Neural progenitor cell (in vitro differentiated cells): ENCODE measurements around the gene CRIM1. TPM values are rescaled to one million over a fixed set of nuclear protein-coding genes. Genes with fewer than 3 reads are reported as not detected.

ENCODE experiments used
- DNase-seq: peaks from one replicate; pipeline ENCODE4 v3.0.0-alpha.2; 2016; ENCODE audit warnings: low spot score
- H2AFZ ChIP-seq: fragments of 200-600 bp; sonication (generic); replicated peaks from 2 replicates; pipeline ENCODE4 v1.6.1; 2016; ENCODE audit warnings: antibody characterized with exemption
- H3F3A ChIP-seq: fragments of 200-600 bp; sonication (generic); 2 replicates; pipeline ENCODE4 v1.6.1; 2016; ENCODE audit warnings: antibody characterized with exemption, low read depth
- H3K27ac ChIP-seq: fragments of 200-600 bp; sonication (generic); 2 replicates; pipeline ENCODE4 v1.5.1; 2016; ENCODE audit warnings: mild to moderate bottlenecking
- H3K27me3 ChIP-seq: fragments of 200-600 bp; sonication (generic); 2 replicates; pipeline ENCODE4 v1.6.1; 2016; ENCODE audit warnings: mild to moderate bottlenecking, moderate library complexity
- H3K36me3 ChIP-seq: fragments of 200-600 bp; sonication (generic); 2 replicates; pipeline ENCODE4 v1.5.1; 2016
- H3K4me1 ChIP-seq: fragments of 200-600 bp; sonication (generic); 2 replicates; pipeline ENCODE4 v1.6.1; 2016; ENCODE audit warnings: mixed run types
- H3K4me2 ChIP-seq: fragments of 200-600 bp; sonication (generic); 2 replicates; pipeline ENCODE4 v1.6.1; 2016
- H3K4me3 ChIP-seq: fragments of 200-600 bp; sonication (generic); 2 replicates; pipeline ENCODE4 v1.5.1; 2016
- H3K79me2 ChIP-seq: fragments of 200-600 bp; sonication (generic); 2 replicates; pipeline ENCODE4 v1.6.1; 2016; ENCODE audit warnings: low read depth
- H3K9ac ChIP-seq: fragments of 200-600 bp; sonication (generic); 2 replicates; pipeline ENCODE4 v1.6.1; 2016
- H3K9me3 ChIP-seq: fragments of 200-600 bp; sonication (generic); 2 replicates; pipeline ENCODE4 v1.5.1; 2016; ENCODE audit warnings: low read depth
- H4K20me1 ChIP-seq: fragments of 200-600 bp; sonication (generic); 2 replicates; pipeline ENCODE4 v1.6.1; 2016; ENCODE audit warnings: low read depth
- H3K27ac Mint-ChIP-seq: 3 replicates; pipeline ENCODE4 v1.8.0; 2021; ENCODE audit warnings: mixed read lengths
- H3K27me3 Mint-ChIP-seq: 2 replicates; pipeline ENCODE4 v1.8.0; 2022; ENCODE audit warnings: low read depth, mild to moderate bottlenecking, inconsistent platforms, moderate library complexity, mixed read lengths; ENCODE audit not compliant: insufficient read depth
- H3K36me3 Mint-ChIP-seq: 3 replicates; pipeline ENCODE4 v1.8.0; 2021; ENCODE audit warnings: mixed read lengths
- H3K4me1 Mint-ChIP-seq: 3 replicates; pipeline ENCODE4 v1.8.0; 2021; ENCODE audit warnings: mixed read lengths
- H3K4me3 Mint-ChIP-seq: 3 replicates; pipeline ENCODE4 v1.8.0; 2021; ENCODE audit warnings: mild to moderate bottlenecking, moderate library complexity, mixed read lengths
- H3K9me3 Mint-ChIP-seq: 3 replicates; pipeline ENCODE4 v1.8.0; 2020; ENCODE audit warnings: mixed read lengths
- EZH2 ChIP-seq: fragments of 200-600 bp; sonication (generic); IDR thresholded peaks from 2 replicates; pipeline ENCODE4 v1.6.1; 2017; ENCODE audit warnings: antibody characterized with exemption, mild to moderate bottlenecking, moderate library complexity
- EZH2phosphoT487 ChIP-seq: fragments of 200-600 bp; sonication (generic); IDR thresholded peaks from 2 replicates; pipeline ENCODE4 v1.6.1; 2017; ENCODE audit warnings: antibody characterized with exemption
- total RNA-seq: library from RNA; depleted of rRNA; stranded (reverse); fragments of >200 nt; gene quantifications from 2 replicates; pipeline ENCODE4 v1.2.3, GENCODE V29; 2015; ENCODE audit warnings: low replicate concordance
- TF ChIP-seq, protein P1 (sequence below): fragments of 200-600 bp; sonication (generic); IDR thresholded peaks from 2 replicates; pipeline ENCODE4 v1.5.1; 2017; ENCODE audit warnings: antibody characterized with exemption, mild to moderate bottlenecking

Gene CRIM1
- total RNA-seq, 1 donor from 2014 or later: 4.9 TPM

DNA sequence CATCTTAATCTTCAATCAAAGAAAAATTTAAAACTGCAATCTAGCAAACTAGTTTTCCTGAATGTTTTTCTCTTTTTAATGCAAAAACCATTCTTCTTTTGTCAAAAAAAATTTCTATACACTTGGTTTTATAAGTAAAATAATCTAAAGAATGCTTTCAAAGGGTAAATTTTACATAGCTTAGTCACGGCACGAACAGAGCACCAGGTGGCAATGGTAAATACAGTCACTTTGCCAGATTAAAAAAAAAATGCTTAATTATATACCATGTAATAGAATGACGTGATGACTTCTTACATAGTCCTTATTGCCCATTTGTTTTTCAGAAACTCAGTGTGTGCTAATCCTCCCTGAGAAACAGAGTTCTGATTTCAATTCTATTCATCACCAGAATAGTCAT lies 232.0 kb downstream of the CRIM1 start:
- H3K9me3 ChIP-seq: no peaks in the 10 kb centered on the region
- no peak overlapping the region for H3K27ac Mint-ChIP-seq

DNA sequence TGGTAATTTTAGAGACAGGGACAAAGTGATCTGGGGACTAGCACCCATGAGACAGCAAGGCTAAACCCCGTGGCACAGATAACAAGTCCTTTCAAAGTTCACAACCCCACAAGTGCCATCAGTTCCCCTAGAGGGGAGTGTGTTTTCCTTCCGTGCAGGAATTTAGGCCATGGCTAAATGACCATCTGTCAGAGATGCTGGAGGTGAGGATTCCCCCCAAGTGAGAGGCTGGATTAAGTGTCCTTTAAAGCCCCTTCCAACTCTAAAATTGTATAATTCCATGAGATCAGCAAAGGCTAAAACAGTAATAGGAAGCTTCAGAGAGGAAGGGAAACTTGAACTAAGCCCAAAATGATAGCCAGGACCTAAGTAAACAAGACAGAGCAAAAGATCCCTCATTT lies 233.7 kb downstream of the CRIM1 start:
- Histone ChIP-seq H3K27me3 (no peaks in the 10 kb centered on the region), H3K9me3 (no peaks in the 10 kb centered on the region), H3K79me2 (peaks cover 27% of the 10 kb centered on the region), H4K20me1 (peaks cover 20% of the 10 kb centered on the region), H2AFZ (no peak overlapping the region), H3F3A (no peaks in the 10 kb centered on the region), H3K4me2 (no peak overlapping the region), H3K4me1 (no peaks in the 10 kb centered on the region), H3K36me3 (no peaks in the 10 kb centered on the region), H3K27ac (no peak overlapping the region), H3K4me3 (no peak overlapping the region), H3K9ac (no peak overlapping the region)
- H3K4me1 Mint-ChIP-seq: peaks cover 7% of the 10 kb centered on the region
- TF ChIP-seq EZH2phosphoT487 (no peak), EZH2 (no peak)
- TF ChIP-seq, protein P1, sequence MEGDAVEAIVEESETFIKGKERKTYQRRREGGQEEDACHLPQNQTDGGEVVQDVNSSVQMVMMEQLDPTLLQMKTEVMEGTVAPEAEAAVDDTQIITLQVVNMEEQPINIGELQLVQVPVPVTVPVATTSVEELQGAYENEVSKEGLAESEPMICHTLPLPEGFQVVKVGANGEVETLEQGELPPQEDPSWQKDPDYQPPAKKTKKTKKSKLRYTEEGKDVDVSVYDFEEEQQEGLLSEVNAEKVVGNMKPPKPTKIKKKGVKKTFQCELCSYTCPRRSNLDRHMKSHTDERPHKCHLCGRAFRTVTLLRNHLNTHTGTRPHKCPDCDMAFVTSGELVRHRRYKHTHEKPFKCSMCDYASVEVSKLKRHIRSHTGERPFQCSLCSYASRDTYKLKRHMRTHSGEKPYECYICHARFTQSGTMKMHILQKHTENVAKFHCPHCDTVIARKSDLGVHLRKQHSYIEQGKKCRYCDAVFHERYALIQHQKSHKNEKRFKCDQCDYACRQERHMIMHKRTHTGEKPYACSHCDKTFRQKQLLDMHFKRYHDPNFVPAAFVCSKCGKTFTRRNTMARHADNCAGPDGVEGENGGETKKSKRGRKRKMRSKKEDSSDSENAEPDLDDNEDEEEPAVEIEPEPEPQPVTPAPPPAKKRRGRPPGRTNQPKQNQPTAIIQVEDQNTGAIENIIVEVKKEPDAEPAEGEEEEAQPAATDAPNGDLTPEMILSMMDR: no peak
- no peaks in the 10 kb centered on the region for H3K9me3 Mint-ChIP-seq
- peaks cover 35% of the 10 kb centered on the region for H3K36me3 Mint-ChIP-seq
- DNase-seq: no peak
- no peaks in the 10 kb centered on the region for H3K27me3 Mint-ChIP-seq
- no peak overlapping the region for H3K4me3 Mint-ChIP-seq
- H3K27ac Mint-ChIP-seq: no peak overlapping the region

More for the DNA sequence above, 232.0 kb downstream of the CRIM1 start:
- Histone ChIP-seq H4K20me1 (peaks cover 20% of the 10 kb centered on the region), H3K27me3 (no peaks in the 10 kb centered on the region), H3K36me3 (peaks cover under 1% of the 10 kb centered on the region), H3K79me2 (peaks cover 17% of the 10 kb centered on the region), H2AFZ (no peak overlapping the region), H3K4me1 (no peaks in the 10 kb centered on the region), H3K4me3 (no peak overlapping the region), H3F3A (no peaks in the 10 kb centered on the region), H3K27ac (no peak overlapping the region), H3K9ac (no peak overlapping the region), H3K4me2 (no peak overlapping the region)
- H3K4me3 Mint-ChIP-seq: no peak overlapping the region
- peaks cover 41% of the 10 kb centered on the region for H3K36me3 Mint-ChIP-seq
- DNase-seq: no peak
- no peaks in the 10 kb centered on the region for H3K9me3 Mint-ChIP-seq
- TF ChIP-seq, protein P1: no peak
- TF ChIP-seq EZH2: no peak
- no peak for TF ChIP-seq EZH2phosphoT487
- peaks cover 8% of the 10 kb centered on the region for H3K4me1 Mint-ChIP-seq
- H3K27me3 Mint-ChIP-seq: no peaks in the 10 kb centered on the region

DNA sequence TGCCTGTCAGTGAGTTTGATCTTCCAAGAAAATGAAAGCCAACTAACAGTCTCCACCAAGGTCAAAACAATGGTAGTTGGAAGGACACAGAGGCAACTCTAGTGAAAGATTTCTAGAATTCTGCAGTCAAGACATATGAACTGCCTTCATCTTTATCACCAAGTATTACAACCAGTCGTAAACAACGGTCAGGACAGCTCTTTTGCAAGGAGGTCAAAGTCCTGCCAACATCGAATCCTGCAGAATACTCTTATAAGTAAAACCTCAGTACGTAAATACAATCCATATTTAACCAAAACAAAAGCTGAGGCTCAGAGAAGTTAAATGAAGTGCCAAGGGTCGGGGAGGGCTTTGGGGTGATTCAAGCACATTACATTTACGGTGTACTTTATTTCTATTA lies 239.3 kb downstream of the CRIM1 start:
- Histone ChIP-seq H3K27ac (no peak overlapping the region), H3K27me3 (peaks cover 8% of the 10 kb centered on the region), H3F3A (peaks cover 16% of the 10 kb centered on the region), H3K9ac (no peak overlapping the region), H3K4me2 (no peak overlapping the region), H3K79me2 (peaks cover 53% of the 10 kb centered on the region), H4K20me1 (peaks cover 30% of the 10 kb centered on the region), H3K36me3 (no peaks in the 10 kb centered on the region), H2AFZ (no peak overlapping the region), H3K9me3 (no peaks in the 10 kb centered on the region), H3K4me3 (no peak overlapping the region), H3K4me1 (peaks cover 11% of the 10 kb centered on the region)
- Mint-ChIP-seq H3K27ac (no peak overlapping the region), H3K36me3 (peaks cover 26% of the 10 kb centered on the region), H3K4me1 (peaks cover 21% of the 10 kb centered on the region), H3K27me3 (no peaks in the 10 kb centered on the region), H3K9me3 (no peaks in the 10 kb centered on the region), H3K4me3 (no peak overlapping the region)
- no peak for DNase-seq
- TF ChIP-seq EZH2 (no peak), EZH2phosphoT487 (no peak)
- TF ChIP-seq, protein P1: no peak
